HCT116 (cell line): ENCODE results near the gene OR2V2. TPM values are rescaled to one million over a fixed set of nuclear protein-coding genes. Genes with fewer than 3 reads are reported as not detected.

ENCODE experiments used
- ATAC-seq: fragments of 200-7000 bp; cut with Tn5 transposase; 2 replicates; pipeline ENCODE4 v1.9.1; 2020; ENCODE audit warnings: mild to moderate bottlenecking, moderate library complexity
- BruUV-seq: library from RNA; stranded (reverse); fragments of 400-500 nt; replicated peaks from 2 replicates; lab custom pipeline; 2021; lab: Mats Ljungman, UMichigan
- CTCF ChIA-PET: fragments of 300-600 bp; sonication (Branson Sonifier 250); formaldehyde crosslinking; loops from one replicate; lab custom pipeline; 2021; ENCODE audit warnings: antibody characterized with exemption; lab: Charles Lee
- POLR2A ChIA-PET: fragments of 300-600, 350-600 bp; sonication (Branson Sonifier 250); formaldehyde crosslinking; loops from one replicate; lab custom pipeline; 2021; ENCODE audit warnings: antibody characterized with exemption; lab: Charles Lee
- RAD21 ChIA-PET, 2 experiments: fragments of 300-600 bp; sonication (Branson Sonifier 250); formaldehyde crosslinking; loops; one replicate each; lab custom pipeline; 2023; ENCODE audit warnings: low total read pairs in 2 of 2; ENCODE audit not compliant: uncharacterized antibody in 2 of 2, unreplicated experiment in 2 of 2, low non-redundant PET in 1 of 2; lab: Charles Lee
- DNase-seq: peaks from one replicate; pipeline ENCODE4 v3.0.0-alpha.2; 2010; ENCODE audit warnings: low read depth, low spot score
- H2AFZ ChIP-seq: fragments of 200-600 bp; shearing (Covaris generic), sonication (generic); 2 replicates; pipeline ENCODE4 v1.6.1; 2017; ENCODE audit warnings: low read depth, mixed run types, mixed read lengths, antibody characterized with exemption, low read length; ENCODE audit not compliant: poor library complexity, severe bottlenecking
- H3K27ac ChIP-seq: 2 replicates; pipeline ENCODE4 v1.5.1; 2012; ENCODE audit warnings: low read depth, low read length
- H3K27me3 ChIP-seq: fragments of 200-600 bp; sonication (generic); 2 replicates; pipeline ENCODE4 v1.6.1; 2016; ENCODE audit warnings: mixed run types, low read length, mixed read lengths; ENCODE audit not compliant: insufficient read depth
- H3K36me3 ChIP-seq, 2 experiments: fragments of 200-500 bp in 1 of 2; fragments of 200-600 bp in 1 of 2; sonication (Bioruptor generic) in 1 of 2; sonication (generic) in 1 of 2; 2 replicates each; pipeline versions ENCODE4 v1.5.1 to v1.6.1; 2014 to 2016; ENCODE audit warnings: low read length in 2 of 2, inconsistent platforms in 1 of 2, mixed read lengths in 1 of 2, mixed run types in 1 of 2; ENCODE audit not compliant: insufficient read depth in 2 of 2, control insufficient read depth in 1 of 2
- H3K4me1 ChIP-seq, 2 experiments: fragments of 200-600 bp in 1 of 2; sonication (generic) in 1 of 2; 2 replicates each; pipeline versions ENCODE4 v1.5.1 to v1.6.1; 2012 to 2017; ENCODE audit warnings: low read length in 2 of 2, inconsistent platforms in 1 of 2, mild to moderate bottlenecking in 1 of 2, mixed read lengths in 1 of 2, mixed run types in 1 of 2, moderate library complexity in 1 of 2; ENCODE audit not compliant: insufficient read depth in 2 of 2, control insufficient read depth in 1 of 2
- H3K4me2 ChIP-seq: fragments of 200-600 bp; sonication (generic); 2 replicates; pipeline ENCODE4 v1.6.1; 2017; ENCODE audit warnings: mixed run types, low read length, mixed read lengths
- H3K4me3 ChIP-seq, 2 experiments: fragments of 200-600 bp in 1 of 2; sonication (generic) in 1 of 2; replicated peaks in 1 of 2; 2 replicates each; pipeline ENCODE4 v1.5.1; 2011 to 2016; ENCODE audit warnings: low read length in 2 of 2, control low read depth in 1 of 2, low read depth in 1 of 2, mild to moderate bottlenecking in 1 of 2, mixed read lengths in 1 of 2, mixed run types in 1 of 2
- H3K79me2 ChIP-seq: fragments of 200-600 bp; sonication (generic); 2 replicates; pipeline ENCODE4 v1.6.1; 2017; ENCODE audit warnings: mild to moderate bottlenecking, mixed run types, low read length, moderate library complexity, mixed read lengths; ENCODE audit not compliant: insufficient read depth
- H3K9ac ChIP-seq: fragments of 200-600 bp; sonication (generic); 2 replicates; pipeline ENCODE4 v1.6.1; 2016; ENCODE audit warnings: low read length, mixed read lengths
- H3K9me2 ChIP-seq: fragments of 200-600 bp; sonication (generic), shearing (Covaris generic); 2 replicates; pipeline ENCODE4 v1.6.1; 2017; ENCODE audit warnings: mixed run types, mild to moderate bottlenecking, moderate library complexity; ENCODE audit not compliant: insufficient read depth
- H3K9me3 ChIP-seq, 2 experiments: fragments of 200-500 bp in 1 of 2; fragments of 200-600 bp in 1 of 2; sonication (Bioruptor generic) in 1 of 2; sonication (generic) in 1 of 2; 2 replicates each; pipeline ENCODE4 v1.6.1; 2014 to 2017; ENCODE audit warnings: low read length in 2 of 2, mixed read lengths in 2 of 2, inconsistent platforms in 1 of 2, low read depth in 1 of 2, mild to moderate bottlenecking in 1 of 2, mixed run types in 1 of 2, moderate library complexity in 1 of 2; ENCODE audit not compliant: control insufficient read depth in 1 of 2, insufficient read depth in 1 of 2
- H4K20me1 ChIP-seq: fragments of 200-600 bp; sonication (generic), shearing (Covaris generic); 2 replicates; pipeline ENCODE4 v1.6.1; 2017; ENCODE audit warnings: mixed run types, mild to moderate bottlenecking, moderate library complexity; ENCODE audit not compliant: insufficient read depth
- CBX3 ChIP-seq: IDR thresholded peaks from 2 replicates; pipeline ENCODE4 v1.6.1; 2012; ENCODE audit warnings: low read depth
- EGR1 ChIP-seq: IDR thresholded peaks from 2 replicates; pipeline ENCODE4 v1.6.1; 2012; ENCODE audit warnings: low read depth
- FOSL1 ChIP-seq: IDR thresholded peaks from 2 replicates; pipeline ENCODE4 v1.6.1; 2012; ENCODE audit warnings: low read depth
- JUND ChIP-seq: IDR thresholded peaks from 2 replicates; pipeline ENCODE4 v1.6.1; 2012
- POLR2AphosphoS5 ChIP-seq: IDR thresholded peaks from 2 replicates; pipeline ENCODE4 v1.6.1; 2011; ENCODE audit warnings: mild to moderate bottlenecking, low read depth, low read length, moderate library complexity
- RAD21 ChIP-seq: IDR thresholded peaks from 2 replicates; pipeline ENCODE4 v1.6.1; 2012; ENCODE audit warnings: low read depth, mild to moderate bottlenecking
- SIN3A ChIP-seq: IDR thresholded peaks from 2 replicates; pipeline ENCODE4 v1.6.1; 2012; ENCODE audit warnings: low read depth
- SP1 ChIP-seq: IDR thresholded peaks from 2 replicates; pipeline ENCODE4 v1.6.1; 2012; ENCODE audit warnings: low read depth
- TCF7L2 ChIP-seq: IDR thresholded peaks from 2 replicates; pipeline ENCODE4 v1.7.0; 2011; ENCODE audit warnings: borderline replicate concordance, inconsistent platforms; ENCODE audit not compliant: insufficient read depth, insufficient read length; ENCODE audit errors: extremely low read depth
- YY1 ChIP-seq: IDR thresholded peaks from 2 replicates; pipeline ENCODE4 v1.6.1; 2011; ENCODE audit warnings: low read length, low read depth, moderate library complexity, mild to moderate bottlenecking; ENCODE audit not compliant: insufficient replicate concordance; ENCODE audit errors: extremely low read depth
- ZFX ChIP-seq: fragments of 450-650 bp; IDR thresholded peaks from 2 replicates; pipeline ENCODE4 v1.6.1; 2017
- ZNF274 ChIP-seq: fragments of 200-500 bp; sonication (Bioruptor generic); IDR thresholded peaks from 2 replicates; pipeline ENCODE4 v1.6.1; 2014; ENCODE audit warnings: mild to moderate bottlenecking, low read depth, low read length, inconsistent platforms
- intact Hi-C: fragments of 100-400 bp; cut with micrococcal nuclease; formaldehyde crosslinking; loops from 2 replicates; pipeline ENCODE4 v1.10.0; 2022
- total RNA-seq: library from RNA; stranded (reverse); gene quantifications from one replicate; pipeline ENCODE4 v1.2.1, GENCODE V29; 2021; ENCODE audit not compliant: unreplicated experiment
- TF ChIP-seq, protein P1 (sequence below): IDR thresholded peaks from 2 replicates; pipeline ENCODE4 v1.6.1; 2012
- TF ChIP-seq, protein P2 (sequence below): IDR thresholded peaks from 2 replicates; pipeline ENCODE4 v1.6.1; 2011; ENCODE audit warnings: mild to moderate bottlenecking, low read length, moderate library complexity; ENCODE audit not compliant: insufficient replicate concordance; ENCODE audit errors: extremely low read depth
- TF ChIP-seq, protein P3 (sequence below): IDR thresholded peaks from 2 replicates; pipeline ENCODE4 v1.6.1; 2012

OR2V2 gene
- total RNA-seq, 1 experiment from 2014 or later = not detected

DNA sequence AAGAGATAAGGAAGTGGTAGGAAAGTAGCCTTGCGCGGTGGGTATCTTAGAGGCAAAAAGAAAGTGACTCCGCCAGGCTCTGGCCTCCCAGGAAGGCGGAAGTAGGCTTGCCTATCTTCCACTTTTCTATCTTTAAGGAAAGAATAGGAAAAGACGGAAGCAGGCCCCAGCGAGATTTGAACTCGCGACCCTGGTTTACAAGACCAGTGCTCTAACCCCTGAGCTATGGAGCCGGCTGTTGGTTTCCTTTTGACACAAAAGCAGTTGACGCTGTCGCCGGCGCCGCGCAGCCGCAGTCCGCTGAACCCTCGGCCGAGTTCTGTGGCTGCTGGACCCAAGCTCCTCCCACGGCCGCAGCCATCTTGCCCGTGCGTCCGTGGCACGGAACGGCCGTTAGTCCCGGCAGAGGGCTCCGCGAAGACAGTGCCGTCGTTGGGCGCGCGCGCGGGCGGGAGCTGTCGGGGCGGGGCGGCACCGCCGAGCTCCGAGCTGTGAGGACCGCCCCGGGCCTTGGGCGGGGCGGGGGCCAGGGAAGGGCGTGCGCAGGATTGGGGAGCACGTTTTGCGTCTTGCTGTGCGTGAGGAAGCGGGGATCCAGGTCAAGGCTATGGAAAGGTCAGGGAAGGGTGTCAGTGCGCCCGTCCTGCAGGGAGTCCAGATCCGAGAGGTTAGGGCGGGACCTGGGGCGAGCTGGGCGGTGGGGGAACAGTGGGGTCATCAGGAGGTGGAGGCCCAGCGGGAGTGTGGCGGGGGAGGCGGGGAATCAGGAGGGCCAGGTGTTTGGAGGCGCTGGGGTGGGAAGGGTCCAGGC is 44.3 kb downstream of the OR2V2 start:
- Histone ChIP-seq H3K36me3 (no peaks in the 10 kb centered on the region), H3K4me3 (peak overlapping the region; percentile 74 to 92), H3K27ac (peak overlapping the region; percentile 76), H3K9ac (peak overlapping the region; percentile 92), H3K9me2 (no peaks in the 10 kb centered on the region), H3K79me2 (0 out of 2 replicates have a peak, but pooled peaks cover 6% of the 10 kb centered on the region), H3K4me2 (peak overlapping the region; percentile 96), H2AFZ (no peak overlapping the region), H3K27me3 (no peaks in the 10 kb centered on the region), H3K9me3 (no peaks in the 10 kb centered on the region), H3K4me1 (peaks cover 18 to 49% of the 10 kb centered on the region in 2 experiments), H4K20me1 (no peaks in the 10 kb centered on the region)
- DNase-seq = peak; percentile 89
- intact Hi-C loops = loop anchor here (1.0 kb wide), 1 partner anchor 14 kb away; the partner anchor contains the start of gene TRIM7
- RAD21 ChIA-PET = interaction anchor here (0.6 to 0.7 kb wide), 2 partner anchors 15 to 16 kb away, joined by 3 to 7 read pairs; no protein-coding TSS in a partner anchor
- no TSS peak for BruUV-seq
- peak; percentile 68 for ATAC-seq
- POLR2A ChIA-PET = interaction anchor here (0.6 to 2.4 kb wide), 8 partner anchors 11 to 52 kb away, joined by 3 to 41 read pairs (median 4); partner anchors contain the start of genes RACK1, TRIM41 and TRIM7
- CTCF ChIA-PET = interaction anchor here (0.6 to 1.1 kb wide), 4 partner anchors 13 to 53 kb away, joined by 3 to 6 read pairs (median 4); no protein-coding TSS in a partner anchor
- TF ChIP-seq JUND (no peak), FOSL1 (no peak), YY1 (peak; percentile 95), POLR2AphosphoS5 (peak; percentile 89), CBX3 (no peak), SP1 (no peak), EGR1 (no peak), TCF7L2 (peak; percentile 12), ZNF274 (no peak), SIN3A (no peak), ZFX (no peak; the same call in 1 of the 2 replicates), RAD21 (no peak)
- TF ChIP-seq, protein P1, sequence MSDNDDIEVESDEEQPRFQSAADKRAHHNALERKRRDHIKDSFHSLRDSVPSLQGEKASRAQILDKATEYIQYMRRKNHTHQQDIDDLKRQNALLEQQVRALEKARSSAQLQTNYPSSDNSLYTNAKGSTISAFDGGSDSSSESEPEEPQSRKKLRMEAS = no peak
- TF ChIP-seq, protein P2, sequence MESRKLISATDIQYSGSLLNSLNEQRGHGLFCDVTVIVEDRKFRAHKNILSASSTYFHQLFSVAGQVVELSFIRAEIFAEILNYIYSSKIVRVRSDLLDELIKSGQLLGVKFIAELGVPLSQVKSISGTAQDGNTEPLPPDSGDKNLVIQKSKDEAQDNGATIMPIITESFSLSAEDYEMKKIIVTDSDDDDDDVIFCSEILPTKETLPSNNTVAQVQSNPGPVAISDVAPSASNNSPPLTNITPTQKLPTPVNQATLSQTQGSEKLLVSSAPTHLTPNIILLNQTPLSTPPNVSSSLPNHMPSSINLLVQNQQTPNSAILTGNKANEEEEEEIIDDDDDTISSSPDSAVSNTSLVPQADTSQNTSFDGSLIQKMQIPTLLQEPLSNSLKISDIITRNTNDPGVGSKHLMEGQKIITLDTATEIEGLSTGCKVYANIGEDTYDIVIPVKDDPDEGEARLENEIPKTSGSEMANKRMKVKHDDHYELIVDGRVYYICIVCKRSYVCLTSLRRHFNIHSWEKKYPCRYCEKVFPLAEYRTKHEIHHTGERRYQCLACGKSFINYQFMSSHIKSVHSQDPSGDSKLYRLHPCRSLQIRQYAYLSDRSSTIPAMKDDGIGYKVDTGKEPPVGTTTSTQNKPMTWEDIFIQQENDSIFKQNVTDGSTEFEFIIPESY = peak; percentile 25
- TF ChIP-seq, protein P3, sequence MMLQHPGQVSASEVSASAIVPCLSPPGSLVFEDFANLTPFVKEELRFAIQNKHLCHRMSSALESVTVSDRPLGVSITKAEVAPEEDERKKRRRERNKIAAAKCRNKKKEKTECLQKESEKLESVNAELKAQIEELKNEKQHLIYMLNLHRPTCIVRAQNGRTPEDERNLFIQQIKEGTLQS = no peak
